WTC11 (cell line): Measurements from ENCODE around the gene CWC15. TPM values are rescaled to one million over a fixed set of nuclear protein-coding genes. Genes with fewer than 3 reads are reported as not detected.

Experiments
- ATAC-seq: fragments of 200-7000 bp; cut with Tn5 transposase; 2 replicates; pipeline ENCODE4 v1.10.0; 2021; ENCODE audit warnings: mild to moderate bottlenecking, moderate library complexity
- CTCF ChIA-PET: fragments of 300-600 bp; sonication (Branson Sonifier 250); formaldehyde crosslinking; loops from one replicate; lab custom pipeline; 2021; ENCODE audit warnings: antibody characterized with exemption; lab: Charles Lee
- POLR2A ChIA-PET: fragments of 350-600 bp; sonication (Branson Sonifier 250); formaldehyde crosslinking; loops from one replicate; lab custom pipeline; 2021; ENCODE audit warnings: antibody characterized with exemption; lab: Charles Lee
- DNase-seq: peaks from one replicate; pipeline ENCODE4 v3.0.0; 2021; ENCODE audit warnings: low spot score
- H3K27ac Mint-ChIP-seq: 2 replicates; pipeline ENCODE4 v1.8.0; 2021; ENCODE audit warnings: mixed read lengths
- H3K27me3 Mint-ChIP-seq: 2 replicates; pipeline ENCODE4 v1.8.0; 2021; ENCODE audit warnings: low read depth, mild to moderate bottlenecking, moderate library complexity, mixed read lengths
- H3K36me3 Mint-ChIP-seq: 2 replicates; pipeline ENCODE4 v1.8.0; 2021; ENCODE audit warnings: mixed read lengths
- H3K4me1 Mint-ChIP-seq: 2 replicates; pipeline ENCODE4 v1.8.0; 2022; ENCODE audit warnings: mixed read lengths
- H3K4me3 Mint-ChIP-seq: 2 replicates; pipeline ENCODE4 v1.8.0; 2021; ENCODE audit warnings: mild to moderate bottlenecking, moderate library complexity, mixed read lengths
- H3K9me3 Mint-ChIP-seq: 2 replicates; pipeline ENCODE4 v1.8.0; 2021; ENCODE audit warnings: mixed read lengths
- CBFB ChIP-seq: sonication (generic); formaldehyde crosslinking; IDR thresholded peaks from 2 replicates; pipeline ENCODE4 v1.8.1; 2022; ENCODE audit warnings: mild to moderate bottlenecking, low read depth, missing genetic modification reagents
- E2F4 ChIP-seq: sonication (generic); formaldehyde crosslinking; IDR thresholded peaks from 2 replicates; pipeline ENCODE4 v1.8.1; 2022; ENCODE audit warnings: low read depth, mild to moderate bottlenecking, moderate library complexity, missing genetic modification reagents, borderline replicate concordance
- EMX1 ChIP-seq: fragments of 250-450 bp; sonication (Bioruptor Pico); IDR thresholded peaks from 2 replicates; pipeline ENCODE4 v1.8.0; 2021; ENCODE audit warnings: mild to moderate bottlenecking
- GTF2I ChIP-seq: fragments of 250-450 bp; sonication (Bioruptor Pico); conservative IDR thresholded peaks from 2 replicates; pipeline ENCODE4 v1.4.0; 2021; ENCODE audit warnings: mild to moderate bottlenecking
- HMGA2 ChIP-seq: fragments of 250-450 bp; sonication (Bioruptor Pico); IDR thresholded peaks from 2 replicates; pipeline ENCODE4 v1.4.0; 2021; ENCODE audit warnings: mild to moderate bottlenecking, moderate library complexity
- JUN ChIP-seq: sonication (generic); formaldehyde crosslinking; IDR thresholded peaks from 2 replicates; pipeline ENCODE4 v1.8.0; 2023; ENCODE audit warnings: mild to moderate bottlenecking, missing genetic modification reagents
- MXD4 ChIP-seq: fragments of 250-450 bp; sonication (Bioruptor Pico); IDR thresholded peaks from 2 replicates; pipeline ENCODE4 v1.8.0; 2021; ENCODE audit warnings: mild to moderate bottlenecking, moderate library complexity, borderline replicate concordance
- NFE2L1 ChIP-seq: sonication (generic); formaldehyde crosslinking; IDR thresholded peaks from 2 replicates; pipeline ENCODE4 v1.8.1; 2023; ENCODE audit warnings: missing genetic modification reagents
- OVOL2 ChIP-seq: fragments of 250-450 bp; sonication (Bioruptor Pico); IDR thresholded peaks from 2 replicates; pipeline ENCODE4 v1.9.0; 2021; ENCODE audit warnings: mild to moderate bottlenecking, borderline replicate concordance
- PREB ChIP-seq: sonication (generic); formaldehyde crosslinking; IDR thresholded peaks from 2 replicates; pipeline ENCODE4 v1.8.1; 2022; ENCODE audit warnings: mild to moderate bottlenecking, missing genetic modification reagents, moderate library complexity, borderline replicate concordance
- SMAD3 ChIP-seq: sonication (generic); formaldehyde crosslinking; IDR thresholded peaks from 2 replicates; pipeline ENCODE4 v1.8.0; 2022; ENCODE audit warnings: missing genetic modification reagents, mild to moderate bottlenecking, borderline replicate concordance
- TEAD4 ChIP-seq: sonication (generic); formaldehyde crosslinking; IDR thresholded peaks from 2 replicates; pipeline ENCODE4 v1.8.0; 2022; ENCODE audit warnings: mild to moderate bottlenecking, missing genetic modification reagents
- TP53 ChIP-seq: sonication (generic); formaldehyde crosslinking; IDR thresholded peaks from 2 replicates; pipeline ENCODE4 v1.8.1; 2023; ENCODE audit warnings: mild to moderate bottlenecking, missing genetic modification reagents
- ZBTB21 ChIP-seq: sonication (generic); formaldehyde crosslinking; IDR thresholded peaks from 2 replicates; pipeline ENCODE4 v1.8.1; 2023; ENCODE audit warnings: mild to moderate bottlenecking, missing genetic modification reagents, borderline replicate concordance
- ZNF232 ChIP-seq: sonication (generic); formaldehyde crosslinking; IDR thresholded peaks from 2 replicates; pipeline ENCODE4 v1.8.0; 2022; ENCODE audit warnings: mild to moderate bottlenecking, missing genetic modification reagents
- ZNF263 ChIP-seq: sonication (generic); formaldehyde crosslinking; IDR thresholded peaks from 2 replicates; pipeline ENCODE4 v1.8.1; 2022; ENCODE audit warnings: low read depth, mild to moderate bottlenecking, moderate library complexity, missing genetic modification reagents
- ZNF396 ChIP-seq: fragments of 250-450 bp; sonication (Bioruptor Pico); IDR thresholded peaks from 2 replicates; pipeline ENCODE4 v1.8.0; 2021; ENCODE audit warnings: mild to moderate bottlenecking, moderate library complexity, borderline replicate concordance
- total RNA-seq: library from RNA; stranded (reverse); gene quantifications from 3 replicates; pipeline ENCODE4 v1.2.3, GENCODE V29; 2021
- TF ChIP-seq, protein P1 (sequence below): sonication (generic); formaldehyde crosslinking; conservative IDR thresholded peaks from 2 replicates; pipeline ENCODE4 v1.8.1; 2023; ENCODE audit warnings: mild to moderate bottlenecking, low read depth, missing genetic modification reagents, moderate library complexity
- TF ChIP-seq, protein P2 (sequence below): fragments of 250-450 bp; sonication (Bioruptor Pico); IDR thresholded peaks from 2 replicates; pipeline ENCODE4 v1.9.0; 2021; ENCODE audit warnings: mild to moderate bottlenecking, borderline replicate concordance
- TF ChIP-seq, protein P3 (sequence below): sonication (generic); formaldehyde crosslinking; IDR thresholded peaks from 2 replicates; pipeline ENCODE4 v1.8.0; 2023; ENCODE audit warnings: missing genetic modification reagents
- TF ChIP-seq, protein P4 (sequence below): fragments of 250-450 bp; sonication (Bioruptor Pico); IDR thresholded peaks from 2 replicates; pipeline ENCODE4 v1.9.0; 2021; ENCODE audit warnings: mild to moderate bottlenecking
- TF ChIP-seq, protein P5 (sequence below): sonication (generic); formaldehyde crosslinking; IDR thresholded peaks from 2 replicates; pipeline ENCODE4 v1.8.0; 2022; ENCODE audit warnings: mild to moderate bottlenecking, missing genetic modification reagents

The CWC15 gene
- total RNA-seq, 1 experiment from 2014 or later = 49.4 TPM

GRCh38 chr11:94925422-94926270 is 47.7 kb downstream of the CWC15 start:
- ATAC-seq (no peak), DNase-seq (no peak)
- no peak overlapping the region for H3K4me3 Mint-ChIP-seq
- ChIA-PET CTCF (no interaction called here), POLR2A (no interaction called here)
- H3K27me3 Mint-ChIP-seq = no peaks in the 10 kb centered on the region; the same call in 1 of the 2 replicates
- no peaks in the 10 kb centered on the region for H3K36me3 Mint-ChIP-seq
- no peak overlapping the region for H3K27ac Mint-ChIP-seq
- H3K9me3 Mint-ChIP-seq = no peaks in the 10 kb centered on the region
- TF ChIP-seq ZNF232 (CRISPR knock-in tag) (no peak), ZNF396 (CRISPR knock-in tag) (no peak), GTF2I (CRISPR knock-in tag) (no peak), PREB (CRISPR knock-in tag) (no peak), MXD4 (CRISPR knock-in tag) (no peak), TEAD4 (CRISPR knock-in tag) (no peak), OVOL2 (CRISPR knock-in tag) (no peak), HMGA2 (no peak), NFE2L1 (CRISPR knock-in tag) (no peak), EMX1 (CRISPR knock-in tag) (no peak)
- TF ChIP-seq, protein P1, sequence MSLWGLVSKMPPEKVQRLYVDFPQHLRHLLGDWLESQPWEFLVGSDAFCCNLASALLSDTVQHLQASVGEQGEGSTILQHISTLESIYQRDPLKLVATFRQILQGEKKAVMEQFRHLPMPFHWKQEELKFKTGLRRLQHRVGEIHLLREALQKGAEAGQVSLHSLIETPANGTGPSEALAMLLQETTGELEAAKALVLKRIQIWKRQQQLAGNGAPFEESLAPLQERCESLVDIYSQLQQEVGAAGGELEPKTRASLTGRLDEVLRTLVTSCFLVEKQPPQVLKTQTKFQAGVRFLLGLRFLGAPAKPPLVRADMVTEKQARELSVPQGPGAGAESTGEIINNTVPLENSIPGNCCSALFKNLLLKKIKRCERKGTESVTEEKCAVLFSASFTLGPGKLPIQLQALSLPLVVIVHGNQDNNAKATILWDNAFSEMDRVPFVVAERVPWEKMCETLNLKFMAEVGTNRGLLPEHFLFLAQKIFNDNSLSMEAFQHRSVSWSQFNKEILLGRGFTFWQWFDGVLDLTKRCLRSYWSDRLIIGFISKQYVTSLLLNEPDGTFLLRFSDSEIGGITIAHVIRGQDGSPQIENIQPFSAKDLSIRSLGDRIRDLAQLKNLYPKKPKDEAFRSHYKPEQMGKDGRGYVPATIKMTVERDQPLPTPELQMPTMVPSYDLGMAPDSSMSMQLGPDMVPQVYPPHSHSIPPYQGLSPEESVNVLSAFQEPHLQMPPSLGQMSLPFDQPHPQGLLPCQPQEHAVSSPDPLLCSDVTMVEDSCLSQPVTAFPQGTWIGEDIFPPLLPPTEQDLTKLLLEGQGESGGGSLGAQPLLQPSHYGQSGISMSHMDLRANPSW = no peak
- peaks cover 15% of the 10 kb centered on the region for H3K4me1 Mint-ChIP-seq

DNA sequence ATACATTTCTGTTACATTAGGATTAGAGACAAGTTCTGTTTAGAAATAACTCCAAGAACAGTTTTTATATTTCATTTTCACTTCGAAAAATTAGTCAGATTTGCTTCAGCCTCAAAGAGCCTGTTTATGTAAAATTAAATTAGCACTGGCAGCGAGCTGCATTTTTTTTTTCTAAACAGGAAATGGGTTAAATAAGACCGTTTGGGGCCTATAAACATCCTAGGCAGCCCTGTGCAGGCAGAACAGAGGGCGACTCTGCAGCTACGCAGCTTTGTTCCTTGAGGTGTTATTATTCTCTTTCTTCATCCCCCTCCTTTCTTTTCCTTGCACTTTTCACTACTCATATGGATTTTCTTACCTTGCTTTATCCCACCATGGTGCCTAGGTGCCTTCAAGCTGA is 48.7 kb downstream of the CWC15 start:
- ATAC-seq (no peak), DNase-seq (no peak)
- Mint-ChIP-seq H3K27me3 (no peaks in the 10 kb centered on the region; the same call in 1 of the 2 replicates), H3K27ac (no peak overlapping the region), H3K4me3 (no peak overlapping the region), H3K36me3 (no peaks in the 10 kb centered on the region), H3K9me3 (no peaks in the 10 kb centered on the region), H3K4me1 (peaks cover 15% of the 10 kb centered on the region)
- CTCF ChIA-PET = interaction anchor here (0.7 kb wide), 1 partner anchor 27 kb away, joined by 3 read pairs; no protein-coding TSS in a partner anchor
- POLR2A ChIA-PET = no interaction called here
- TF ChIP-seq SMAD3 (CRISPR knock-in tag) (no peak), ZNF263 (no peak), HMGA2 (no peak), ZNF232 (CRISPR knock-in tag) (no peak), ZBTB21 (no peak), PREB (CRISPR knock-in tag) (no peak), E2F4 (CRISPR knock-in tag) (no peak), JUN (CRISPR knock-in tag) (no peak), CBFB (no peak), TP53 (CRISPR knock-in tag) (no peak)
- TF ChIP-seq, protein P2, sequence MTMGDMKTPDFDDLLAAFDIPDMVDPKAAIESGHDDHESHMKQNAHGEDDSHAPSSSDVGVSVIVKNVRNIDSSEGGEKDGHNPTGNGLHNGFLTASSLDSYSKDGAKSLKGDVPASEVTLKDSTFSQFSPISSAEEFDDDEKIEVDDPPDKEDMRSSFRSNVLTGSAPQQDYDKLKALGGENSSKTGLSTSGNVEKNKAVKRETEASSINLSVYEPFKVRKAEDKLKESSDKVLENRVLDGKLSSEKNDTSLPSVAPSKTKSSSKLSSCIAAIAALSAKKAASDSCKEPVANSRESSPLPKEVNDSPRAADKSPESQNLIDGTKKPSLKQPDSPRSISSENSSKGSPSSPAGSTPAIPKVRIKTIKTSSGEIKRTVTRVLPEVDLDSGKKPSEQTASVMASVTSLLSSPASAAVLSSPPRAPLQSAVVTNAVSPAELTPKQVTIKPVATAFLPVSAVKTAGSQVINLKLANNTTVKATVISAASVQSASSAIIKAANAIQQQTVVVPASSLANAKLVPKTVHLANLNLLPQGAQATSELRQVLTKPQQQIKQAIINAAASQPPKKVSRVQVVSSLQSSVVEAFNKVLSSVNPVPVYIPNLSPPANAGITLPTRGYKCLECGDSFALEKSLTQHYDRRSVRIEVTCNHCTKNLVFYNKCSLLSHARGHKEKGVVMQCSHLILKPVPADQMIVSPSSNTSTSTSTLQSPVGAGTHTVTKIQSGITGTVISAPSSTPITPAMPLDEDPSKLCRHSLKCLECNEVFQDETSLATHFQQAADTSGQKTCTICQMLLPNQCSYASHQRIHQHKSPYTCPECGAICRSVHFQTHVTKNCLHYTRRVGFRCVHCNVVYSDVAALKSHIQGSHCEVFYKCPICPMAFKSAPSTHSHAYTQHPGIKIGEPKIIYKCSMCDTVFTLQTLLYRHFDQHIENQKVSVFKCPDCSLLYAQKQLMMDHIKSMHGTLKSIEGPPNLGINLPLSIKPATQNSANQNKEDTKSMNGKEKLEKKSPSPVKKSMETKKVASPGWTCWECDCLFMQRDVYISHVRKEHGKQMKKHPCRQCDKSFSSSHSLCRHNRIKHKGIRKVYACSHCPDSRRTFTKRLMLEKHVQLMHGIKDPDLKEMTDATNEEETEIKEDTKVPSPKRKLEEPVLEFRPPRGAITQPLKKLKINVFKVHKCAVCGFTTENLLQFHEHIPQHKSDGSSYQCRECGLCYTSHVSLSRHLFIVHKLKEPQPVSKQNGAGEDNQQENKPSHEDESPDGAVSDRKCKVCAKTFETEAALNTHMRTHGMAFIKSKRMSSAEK (CRISPR knock-in tag) = no peak
- TF ChIP-seq, protein P3, sequence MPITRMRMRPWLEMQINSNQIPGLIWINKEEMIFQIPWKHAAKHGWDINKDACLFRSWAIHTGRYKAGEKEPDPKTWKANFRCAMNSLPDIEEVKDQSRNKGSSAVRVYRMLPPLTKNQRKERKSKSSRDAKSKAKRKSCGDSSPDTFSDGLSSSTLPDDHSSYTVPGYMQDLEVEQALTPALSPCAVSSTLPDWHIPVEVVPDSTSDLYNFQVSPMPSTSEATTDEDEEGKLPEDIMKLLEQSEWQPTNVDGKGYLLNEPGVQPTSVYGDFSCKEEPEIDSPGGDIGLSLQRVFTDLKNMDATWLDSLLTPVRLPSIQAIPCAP (CRISPR knock-in tag) = no peak
- TF ChIP-seq, protein P4, sequence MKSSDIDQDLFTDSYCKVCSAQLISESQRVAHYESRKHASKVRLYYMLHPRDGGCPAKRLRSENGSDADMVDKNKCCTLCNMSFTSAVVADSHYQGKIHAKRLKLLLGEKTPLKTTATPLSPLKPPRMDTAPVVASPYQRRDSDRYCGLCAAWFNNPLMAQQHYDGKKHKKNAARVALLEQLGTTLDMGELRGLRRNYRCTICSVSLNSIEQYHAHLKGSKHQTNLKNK = no peak
- TF ChIP-seq, protein P5, sequence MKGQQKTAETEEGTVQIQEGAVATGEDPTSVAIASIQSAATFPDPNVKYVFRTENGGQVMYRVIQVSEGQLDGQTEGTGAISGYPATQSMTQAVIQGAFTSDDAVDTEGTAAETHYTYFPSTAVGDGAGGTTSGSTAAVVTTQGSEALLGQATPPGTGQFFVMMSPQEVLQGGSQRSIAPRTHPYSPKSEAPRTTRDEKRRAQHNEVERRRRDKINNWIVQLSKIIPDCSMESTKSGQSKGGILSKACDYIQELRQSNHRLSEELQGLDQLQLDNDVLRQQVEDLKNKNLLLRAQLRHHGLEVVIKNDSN (CRISPR knock-in tag) = no peak
